ENCODE measurements around the gene KSR1.

Gene KSR1

DNA sequence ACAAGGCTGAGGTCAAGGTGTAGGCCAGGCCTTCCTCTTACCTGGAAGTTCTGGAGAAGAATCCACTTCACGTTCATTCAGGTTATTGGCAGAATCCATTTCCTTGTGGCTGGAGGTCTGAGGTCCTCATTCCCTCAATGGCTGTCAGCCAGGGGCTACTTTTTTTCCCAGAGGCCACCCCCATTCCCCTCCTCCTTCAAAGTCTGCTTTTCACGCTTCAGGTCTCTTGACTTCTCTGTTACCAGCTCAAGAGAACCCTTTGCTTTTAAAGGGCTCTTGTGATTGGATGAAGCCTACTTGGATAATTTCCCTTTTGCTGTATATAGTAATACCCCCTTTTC lies 119.6 kb downstream of the KSR1 start:
- no peak overlapping the region for H3K4me3 ChIP-seq (ENCODE audit: low read depth, low read length)
- no peak for DNase-seq (ENCODE audit: low read depth)
- no peak for TF ChIP-seq CTCF (conservative IDR thresholded peaks at IDR 0.05; ENCODE audit: low read depth, low read length)

DNA sequence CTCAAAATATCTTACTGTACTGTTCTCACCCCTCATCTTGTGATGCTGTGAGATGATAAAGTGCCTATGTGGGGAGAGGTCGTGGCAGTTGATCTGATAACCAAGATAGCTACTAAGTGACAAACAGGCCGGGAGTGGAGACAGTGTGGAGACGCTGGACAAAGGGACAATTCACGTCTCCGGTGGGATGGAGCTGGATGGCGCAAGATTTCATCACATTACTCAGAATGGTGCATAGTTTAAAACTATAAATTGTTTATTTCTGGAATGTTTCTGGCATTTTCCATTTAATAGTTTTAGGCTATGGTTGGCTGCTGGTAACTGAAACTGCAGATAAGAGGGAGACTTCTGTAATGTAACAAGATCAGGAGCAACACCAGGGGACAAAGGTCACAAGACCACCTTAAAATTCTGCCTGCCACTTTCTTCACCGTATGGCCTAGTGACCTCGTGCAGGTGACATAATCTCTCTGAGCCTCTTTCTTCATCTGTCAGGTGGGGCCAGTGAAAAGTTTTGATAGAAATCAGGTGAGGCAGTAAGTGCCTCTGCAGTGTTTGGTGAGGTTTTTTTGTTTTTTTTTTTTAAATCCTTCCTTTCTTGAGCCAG lies 120.3 kb downstream of the KSR1 start:
- TF ChIP-seq CTCF (conservative IDR thresholded peaks at IDR 0.05; ENCODE audit: low read depth, low read length), result no peak
- no peak for DNase-seq (ENCODE audit: low read depth)
- no peak overlapping the region for H3K4me3 ChIP-seq (ENCODE audit: low read depth, low read length)

- no peak for TF ChIP-seq CTCF (conservative IDR thresholded peaks at IDR 0.05; ENCODE audit: low read depth, low read length)
- DNase-seq (ENCODE audit: low read depth), result peak; percentile 73
- H3K4me3 ChIP-seq (ENCODE audit: low read depth, low read length), result no peak overlapping the region
Measured at GRCh38 chr17:27577121-27577761, 121.0 kb downstream of the KSR1 start.

- no peak overlapping the region for H3K4me3 ChIP-seq (ENCODE audit: low read depth, low read length)
- DNase-seq (ENCODE audit: low read depth), result peak; percentile 67
- TF ChIP-seq CTCF (conservative IDR thresholded peaks at IDR 0.05; ENCODE audit: low read depth, low read length), result no peak
Measured at GRCh38 chr17:27577884-27578717, 121.9 kb downstream of the KSR1 start.

DNA sequence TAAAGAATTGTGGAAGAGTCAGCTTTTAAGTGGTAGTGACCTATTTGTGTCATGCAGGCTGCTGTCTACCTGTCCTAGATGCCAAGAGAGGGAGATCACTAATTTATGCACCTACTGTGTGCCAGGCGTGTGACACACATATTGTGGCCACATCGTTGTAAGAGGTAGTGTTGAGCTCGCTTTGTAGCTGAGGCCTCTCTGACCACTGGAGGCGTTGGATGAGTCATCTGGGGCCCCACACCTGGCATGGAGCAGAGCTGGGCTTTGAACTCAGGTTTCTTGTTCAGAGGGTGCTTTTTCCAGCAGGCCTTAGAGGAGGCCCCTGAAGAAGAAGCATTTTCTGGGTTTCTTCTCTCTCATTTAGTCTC lies 122.5 kb downstream of the KSR1 start:
- H3K4me3 ChIP-seq (ENCODE audit: low read depth, low read length), result no peak overlapping the region
- TF ChIP-seq CTCF (conservative IDR thresholded peaks at IDR 0.05; ENCODE audit: low read depth, low read length), result peak; percentile 27
- peak; percentile 70 for DNase-seq (ENCODE audit: low read depth)

DNA sequence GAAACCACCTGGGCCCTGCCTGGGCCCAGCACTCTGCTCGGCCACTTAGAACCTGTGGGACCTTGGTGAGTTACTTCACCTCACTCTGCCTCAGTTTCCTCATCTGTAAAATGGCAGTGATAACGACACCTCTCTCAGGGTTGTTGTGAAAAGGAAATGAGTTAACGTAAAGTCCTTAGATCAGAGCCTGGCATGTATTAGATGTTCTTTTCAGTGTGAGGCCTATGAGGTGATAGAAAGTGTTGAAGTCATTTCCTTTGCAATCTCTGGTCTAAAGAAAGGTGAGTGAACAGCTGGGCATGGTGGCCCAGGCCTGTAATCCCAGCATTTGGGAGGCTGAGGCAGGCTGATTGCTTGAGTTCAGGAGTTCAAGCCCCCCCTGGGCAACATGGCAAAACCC lies 123.1 kb downstream of the KSR1 start:
- DNase-seq (ENCODE audit: low read depth), result no peak

More for the DNA sequence above, 123.1 kb downstream of the KSR1 start:
- H3K4me3 ChIP-seq (ENCODE audit: low read depth, low read length), result no peak overlapping the region
- TF ChIP-seq CTCF (conservative IDR thresholded peaks at IDR 0.05; ENCODE audit: low read depth, low read length), result no peak
